HepG2 (cell line): ENCODE results near the gene PCNT. TPM values are rescaled to one million over a fixed set of nuclear protein-coding genes. Genes with fewer than 3 reads are reported as not detected.

Source experiments
- ATAC-seq: fragments of 200-7000 bp; cut with Tn5 transposase; 3 replicates; pipeline ENCODE4 v1.9.1; 2020; ENCODE audit warnings: mild to moderate bottlenecking, moderate library complexity
- BruUV-seq: library from RNA; stranded (reverse); fragments of 400-500 nt; replicated peaks from 2 replicates; lab custom pipeline; 2021; lab: Mats Ljungman, UMichigan
- CTCF ChIA-PET: fragments of 300-600 bp; formaldehyde crosslinking; extraction: SDS; loops from one replicate; lab custom pipeline; 2021; ENCODE audit warnings: low total read pairs, inconsistent platforms, low intra/inter-chr PET ratio; lab: Yijun Ruan, JAX
- POLR2A ChIA-PET: fragments of 350-600 bp; sonication (Branson Sonifier 250); formaldehyde crosslinking; loops from one replicate; lab custom pipeline; 2020; ENCODE audit warnings: antibody characterized with exemption, inconsistent platforms; lab: Yijun Ruan, JAX
- DNase-seq: peaks from one replicate; pipeline ENCODE4 v3.0.0-alpha.2; 2015; ENCODE audit warnings: low spot score
- FAIRE-seq: peaks from 3 replicates; lab custom pipeline; 2011; peaks lifted over from hg19 to GRCh38; lab: Jason Lieb, UNC
- H2AFZ ChIP-seq: one replicate; pipeline ENCODE4 v1.6.1; 2011; ENCODE audit warnings: low read length, inconsistent platforms
- H3K27ac ChIP-seq: fragments of 300-600 bp; 3 replicates; pipeline ENCODE4 v1.8.0; 2011; ENCODE audit warnings: mixed run types, mild to moderate bottlenecking, mixed read lengths, low read length, inconsistent platforms; ENCODE audit not compliant: insufficient read depth; ENCODE audit errors: extremely low read length
- H3K27me3 ChIP-seq, 2 experiments: fragments of 200-600 bp in 1 of 2; 2 replicates in 1 of 2; 3 replicates in 1 of 2; pipeline versions ENCODE4 v1.6.0 to v1.8.0; 2011; ENCODE audit warnings: low read length in 2 of 2, mild to moderate bottlenecking in 2 of 2, moderate library complexity in 2 of 2, inconsistent platforms in 1 of 2; ENCODE audit not compliant: insufficient read depth in 2 of 2, control insufficient read depth in 1 of 2
- H3K36me3 ChIP-seq, 2 experiments: fragments of 200-600 bp in 1 of 2; replicated peaks in 1 of 2; 2 replicates in 1 of 2; 3 replicates in 1 of 2; pipeline versions ENCODE4 v1.5.1 to v1.8.0; 2011; ENCODE audit warnings: low read length in 2 of 2, inconsistent platforms in 1 of 2; ENCODE audit not compliant: insufficient read depth in 2 of 2, control insufficient read depth in 1 of 2
- H3K4me1 ChIP-seq: 2 replicates; pipeline ENCODE4 v1.5.1; 2012; ENCODE audit warnings: low read length, inconsistent platforms; ENCODE audit not compliant: insufficient read depth
- H3K4me2 ChIP-seq: 2 replicates; pipeline ENCODE4 v1.6.0; 2011; ENCODE audit warnings: low read depth, low read length, inconsistent platforms
- H3K4me3 ChIP-seq, 3 experiments: fragments of 200-600 bp in 1 of 3; sonication (generic), shearing (Covaris generic) in 1 of 3; replicated peaks in 1 of 3; 2 replicates each; pipeline ENCODE4 v1.5.1; 2011 to 2016; ENCODE audit warnings: low read length in 3 of 3, inconsistent platforms in 2 of 3, low read depth in 2 of 3, mild to moderate bottlenecking in 2 of 3, control low read depth in 1 of 3, mixed read lengths in 1 of 3; ENCODE audit not compliant: insufficient read depth in 1 of 3
- H3K79me2 ChIP-seq: one replicate; pipeline ENCODE4 v1.6.1; 2011; ENCODE audit warnings: low read length, inconsistent platforms; ENCODE audit not compliant: insufficient read depth
- H3K9ac ChIP-seq: 2 replicates; pipeline ENCODE4 v1.6.0; 2011; ENCODE audit warnings: mild to moderate bottlenecking, low read depth, low read length, inconsistent platforms; ENCODE audit not compliant: insufficient read depth
- H3K9me3 ChIP-seq: 2 replicates; pipeline ENCODE4 v1.5.1; 2012; ENCODE audit warnings: mild to moderate bottlenecking, low read length
- H4K20me1 ChIP-seq: 2 replicates; pipeline ENCODE4 v1.6.0; 2011; ENCODE audit warnings: inconsistent platforms, mild to moderate bottlenecking, low read length, moderate library complexity; ENCODE audit not compliant: insufficient read depth
- ATF3 ChIP-seq: sonication (generic); formaldehyde crosslinking; IDR thresholded peaks from 2 replicates; pipeline ENCODE4 v1.4.0; 2020; ENCODE audit warnings: missing genetic modification reagents
- BRCA1 ChIP-seq: sonication (generic); formaldehyde crosslinking; IDR thresholded peaks from 2 replicates; pipeline ENCODE4 v1.4.0; 2020; ENCODE audit warnings: missing genetic modification reagents
- E2F1 ChIP-seq: sonication (generic); formaldehyde crosslinking; IDR thresholded peaks from 2 replicates; pipeline ENCODE4 v1.5.0; 2020; ENCODE audit warnings: missing genetic modification reagents
- GABPB1 ChIP-seq: IDR thresholded peaks from 2 replicates; pipeline ENCODE4 v1.6.1; 2016; ENCODE audit warnings: mild to moderate bottlenecking, missing genetic modification reagents, moderate library complexity, missing compliant biosample characterization
- JDP2 ChIP-seq: sonication (generic); formaldehyde crosslinking; IDR thresholded peaks from 2 replicates; pipeline ENCODE4 v1.8.1; 2022; ENCODE audit warnings: missing genetic modification reagents, borderline replicate concordance
- MBD4 ChIP-seq: IDR thresholded peaks from 2 replicates; pipeline ENCODE4 v1.6.1; 2012; ENCODE audit warnings: low read length, inconsistent platforms, borderline replicate concordance
- SAFB2 ChIP-seq: sonication (generic); formaldehyde crosslinking; IDR thresholded peaks from 2 replicates; pipeline ENCODE4 v1.5.1; 2020; ENCODE audit warnings: missing genetic modification reagents, low read depth, mild to moderate bottlenecking, borderline replicate concordance
- SIN3A ChIP-seq: IDR thresholded peaks from 2 replicates; pipeline ENCODE4 v1.6.1; 2011; ENCODE audit warnings: low read depth, mild to moderate bottlenecking, control low read depth, low read length, borderline replicate concordance
- TP53 ChIP-seq: sonication (generic); formaldehyde crosslinking; conservative IDR thresholded peaks from 2 replicates; pipeline ENCODE4 v1.4.0; 2020; ENCODE audit warnings: missing genetic modification reagents
- ZIK1 ChIP-seq: sonication (generic); formaldehyde crosslinking; IDR thresholded peaks from 2 replicates; pipeline ENCODE4 v1.5.0; 2020; ENCODE audit warnings: mild to moderate bottlenecking, low read depth, missing genetic modification reagents, borderline replicate concordance
- ZNF124 ChIP-seq: sonication (generic); formaldehyde crosslinking; IDR thresholded peaks from 2 replicates; pipeline ENCODE4 v1.4.0; 2020; ENCODE audit warnings: missing genetic modification reagents
- ZNF33B ChIP-seq: sonication (generic); formaldehyde crosslinking; IDR thresholded peaks from 2 replicates; pipeline ENCODE4 v1.5.1; 2020; ENCODE audit warnings: mild to moderate bottlenecking, missing genetic modification reagents
- ZNF709 ChIP-seq: sonication (generic); formaldehyde crosslinking; IDR thresholded peaks from 2 replicates; pipeline ENCODE4 v1.5.0; 2020; ENCODE audit warnings: mild to moderate bottlenecking, missing genetic modification reagents
- WGBS: methylation state at CpG from one replicate; pipeline ENCODE4 v1.1.6; 2017; ENCODE audit warnings: low lambda C conversion rate; 5-methylcytosine and 5-hydroxymethylcytosine counted together
- in situ Hi-C: cut with HindIII; loops from 2 replicates; pipeline ENCODE4 v1.10.0; 2017; ENCODE audit warnings: low pct_unique_long_range_greater_than_20kb; ENCODE audit not compliant: extremely low pct_ligation_motif_present
- intact Hi-C: fragments of 100-400 bp; cut with micrococcal nuclease; formaldehyde crosslinking; loops from one replicate; pipeline ENCODE4 v1.10.0; 2022; ENCODE audit not compliant: unreplicated experiment
- polyA plus RNA-seq, 8 experiments: library from polyadenylated mRNA; depleted of rRNA in 3 of 8; stranded (reverse) in 7 of 8; unstranded in 1 of 8; fragments of >200 nt; fragmentation: Illumina TruSeq in 4 of 8; extraction: Trizol in 4 of 8; gene quantifications; 2 replicates each; pipeline versions ENCODE4 v1.2.1 to v1.2.3, GENCODE V29; 2011 to 2016; ENCODE audit warnings: low read depth in 4 of 8, missing spikeins in 1 of 8, mixed read lengths in 1 of 8; ENCODE audit not compliant: insufficient read depth in 1 of 8
- total RNA-seq, 5 experiments: library from RNA; depleted of rRNA; stranded (reverse); fragments of >200 nt; fragmentation: Illumina TruSeq; extraction: Trizol; gene quantifications; 2 replicates each; pipeline ENCODE4 v1.2.3, GENCODE V29; 2016; ENCODE audit warnings: low read depth in 1 of 5
- TF ChIP-seq, protein P1 (sequence below): sonication (generic); formaldehyde crosslinking; IDR thresholded peaks from 2 replicates; pipeline ENCODE4 v1.5.0; 2020; ENCODE audit warnings: mild to moderate bottlenecking, missing genetic modification reagents

The PCNT gene
- total and polyA plus RNA-seq, 2 of the 13 experiments (the other 11 are each of a cell fraction or from before 2014, with no cell fraction given), result 5.6 to 12.4 TPM

GRCh38 chr21:46397993-46398392 is 74.0 kb downstream of the PCNT start:
- no peak overlapping the region for H3K4me3 ChIP-seq
- no peaks in the 10 kb centered on the region for H3K27me3 ChIP-seq
- in situ Hi-C loops (no loop called here), intact Hi-C loops (no loop called here)
- ChIA-PET POLR2A (no interaction called here), CTCF (no interaction called here)
- BruUV-seq, result no TSS peak
- no peaks in the 10 kb centered on the region for H4K20me1 ChIP-seq
- peaks cover 17 to 47% of the 10 kb centered on the region in 2 experiments; a peak in 4 of 5 replicates for H3K36me3 ChIP-seq
- H2AFZ ChIP-seq, result no peak overlapping the region
- no peak overlapping the region for H3K9ac ChIP-seq
- no peaks in the 10 kb centered on the region for H3K79me2 ChIP-seq
- 100% methylated on average over 11 of the region's 22 CpGs for WGBS
- ATAC-seq, result no peak
- DNase-seq, result no peak
- no peak overlapping the region for H3K4me2 ChIP-seq
- no peak for TF ChIP-seq ATF3 (CRISPR knock-in tag)
- no peak for TF ChIP-seq MBD4
- TF ChIP-seq ZIK1 (CRISPR knock-in tag), result no peak
- TF ChIP-seq, protein P1, sequence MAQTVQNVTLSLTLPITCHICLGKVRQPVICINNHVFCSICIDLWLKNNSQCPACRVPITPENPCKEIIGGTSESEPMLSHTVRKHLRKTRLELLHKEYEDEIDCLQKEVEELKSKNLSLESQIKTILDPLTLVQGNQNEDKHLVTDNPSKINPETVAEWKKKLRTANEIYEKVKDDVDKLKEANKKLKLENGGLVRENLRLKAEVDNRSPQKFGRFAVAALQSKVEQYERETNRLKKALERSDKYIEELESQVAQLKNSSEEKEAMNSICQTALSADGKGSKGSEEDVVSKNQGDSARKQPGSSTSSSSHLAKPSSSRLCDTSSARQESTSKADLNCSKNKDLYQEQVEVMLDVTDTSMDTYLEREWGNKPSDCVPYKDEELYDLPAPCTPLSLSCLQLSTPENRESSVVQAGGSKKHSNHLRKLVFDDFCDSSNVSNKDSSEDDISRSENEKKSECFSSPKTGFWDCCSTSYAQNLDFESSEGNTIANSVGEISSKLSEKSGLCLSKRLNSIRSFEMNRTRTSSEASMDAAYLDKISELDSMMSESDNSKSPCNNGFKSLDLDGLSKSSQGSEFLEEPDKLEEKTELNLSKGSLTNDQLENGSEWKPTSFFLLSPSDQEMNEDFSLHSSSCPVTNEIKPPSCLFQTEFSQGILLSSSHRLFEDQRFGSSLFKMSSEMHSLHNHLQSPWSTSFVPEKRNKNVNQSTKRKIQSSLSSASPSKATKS, result no peak
- no peak for TF ChIP-seq SAFB2
- no peak for TF ChIP-seq ZNF709
- no peak for TF ChIP-seq JDP2 (CRISPR knock-in tag)
- TF ChIP-seq GABPB1 (CRISPR knock-in tag), result no peak
- TF ChIP-seq ZNF33B, result no peak
- TF ChIP-seq E2F1, result no peak
- TF ChIP-seq ZNF124 (CRISPR knock-in tag), result no peak
- no peak for TF ChIP-seq SIN3A
- no peak for TF ChIP-seq BRCA1 (CRISPR knock-in tag)
- no peak for TF ChIP-seq TP53 (CRISPR knock-in tag)
- no peaks in the 10 kb centered on the region for H3K9me3 ChIP-seq
- H3K4me1 ChIP-seq, result peaks cover 20% of the 10 kb centered on the region
- FAIRE-seq, result no peak
- no peak overlapping the region for H3K27ac ChIP-seq
